Head of caudate nucleus (tissue), 42 donors: Measurements from ENCODE around the gene TBC1D12.
A peak's percentile ranks its signal among the peaks of the same experiment; 100 is the strongest.

Source experiments
- DNase-seq, 42 donors: peaks; one replicate each; pipeline versions ENCODE4 v3.0.0 to v3.0.0-alpha.2; 2020 to 2021; ENCODE audit warnings: mixed read lengths in 7 of 42
- intact Hi-C: fragments of 100-400 bp; cut with DNase I; formaldehyde crosslinking; loops from one replicate; pipeline ENCODE4 v1.15.0; 2022

TBC1D12 gene

DNA sequence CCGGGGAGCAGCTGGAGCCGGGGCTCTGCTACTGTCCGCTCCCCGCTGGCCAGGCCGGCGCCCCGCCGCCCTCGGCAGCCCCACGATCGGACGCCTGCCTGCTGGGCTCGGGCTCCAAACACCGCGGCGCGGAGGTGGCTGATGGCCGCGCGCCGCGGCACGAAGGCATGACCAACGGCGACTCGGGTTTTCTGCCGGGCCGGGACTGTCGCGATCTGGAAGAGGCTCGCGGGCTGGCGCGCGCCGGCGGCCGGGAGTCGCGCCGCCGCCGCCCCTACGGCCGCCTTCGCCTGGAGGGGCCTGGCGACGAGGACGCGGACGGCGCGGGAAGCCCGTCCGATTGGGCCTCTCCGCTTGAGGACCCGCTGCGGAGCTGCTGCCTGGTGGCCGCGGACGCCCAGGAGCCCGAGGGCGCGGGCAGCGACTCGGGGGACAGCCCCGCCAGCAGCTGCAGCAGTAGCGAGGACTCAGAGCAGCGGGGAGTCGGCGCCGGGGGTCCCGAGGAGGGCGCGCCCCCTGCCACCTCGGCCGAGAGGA lies 570 bp downstream of the TBC1D12 start:
- intact Hi-C loops: loop anchor here (2.0 to 5.0 kb wide), 2 partner anchors 39 to 40 kb away; partner anchors contain the start of gene NOC3L
- peak in 19 of 42 donors; percentile 14 to 55 (median 23) for DNase-seq

GRCh38 chr10:94403380-94404213 lies 1.3 kb downstream of the TBC1D12 start:
- DNase-seq: peak in 39 of 42 donors; percentile 17 to 73 (median 52)
- intact Hi-C loops: loop anchor here (2.0 to 5.0 kb wide), 2 partner anchors 39 to 41 kb away; partner anchors contain the start of gene NOC3L

DNA sequence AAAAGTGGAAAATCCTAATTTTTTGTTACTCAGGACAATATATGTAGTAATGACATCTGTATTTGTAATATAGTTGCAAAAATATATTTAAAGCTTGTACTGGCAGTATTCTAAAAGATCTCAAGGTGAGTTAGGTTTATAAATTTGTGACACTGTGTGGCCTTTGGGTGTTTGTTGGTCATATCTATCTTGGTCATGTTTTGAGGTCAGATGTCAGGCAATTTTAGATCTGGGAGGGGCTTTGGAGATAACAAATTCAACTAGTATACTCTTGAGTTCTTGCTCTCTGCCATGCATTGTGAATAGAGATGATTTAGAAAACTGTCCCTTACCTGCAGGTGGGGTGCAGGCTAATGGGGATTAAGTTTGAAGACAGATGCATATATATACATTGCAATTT lies 3.1 kb downstream of the TBC1D12 start:
- intact Hi-C loops: no loop called here

GRCh38 chr10:94407668-94408067 lies 5.3 kb downstream of the TBC1D12 start:
- no peak for DNase-seq
- intact Hi-C loops: no loop called here

More for the DNA sequence above, 3.1 kb downstream of the TBC1D12 start:
- no peak for DNase-seq

GRCh38 chr10:94409021-94409657 lies 6.8 kb downstream of the TBC1D12 start:
- DNase-seq: peak in 6 of 42 donors; percentile 25 to 58 (median 36)
- intact Hi-C loops: no loop called here

GRCh38 chr10:94411304-94411703 lies 9.0 kb downstream of the TBC1D12 start:
- intact Hi-C loops: no loop called here
- DNase-seq: no peak

DNA sequence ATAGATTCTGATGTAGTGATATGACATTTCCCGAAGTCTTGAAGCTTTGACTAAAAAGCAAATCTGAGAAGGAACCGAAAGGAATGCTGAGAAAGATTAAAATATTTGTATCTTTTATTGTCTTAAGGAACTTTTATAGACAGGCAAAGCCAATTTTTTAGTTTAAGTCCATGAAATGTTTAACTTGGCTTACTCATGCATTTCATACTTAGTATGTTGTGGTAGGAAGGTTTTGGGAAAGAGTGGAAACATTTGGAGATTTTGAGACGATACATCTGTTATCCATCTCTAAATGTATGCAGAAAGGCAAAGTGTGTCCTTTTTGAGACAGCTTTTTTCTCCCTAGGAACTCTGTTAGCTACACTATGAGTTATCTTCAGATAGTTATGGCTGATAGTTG lies 10.1 kb downstream of the TBC1D12 start:
- intact Hi-C loops: no loop called here
- DNase-seq: no peak

DNA sequence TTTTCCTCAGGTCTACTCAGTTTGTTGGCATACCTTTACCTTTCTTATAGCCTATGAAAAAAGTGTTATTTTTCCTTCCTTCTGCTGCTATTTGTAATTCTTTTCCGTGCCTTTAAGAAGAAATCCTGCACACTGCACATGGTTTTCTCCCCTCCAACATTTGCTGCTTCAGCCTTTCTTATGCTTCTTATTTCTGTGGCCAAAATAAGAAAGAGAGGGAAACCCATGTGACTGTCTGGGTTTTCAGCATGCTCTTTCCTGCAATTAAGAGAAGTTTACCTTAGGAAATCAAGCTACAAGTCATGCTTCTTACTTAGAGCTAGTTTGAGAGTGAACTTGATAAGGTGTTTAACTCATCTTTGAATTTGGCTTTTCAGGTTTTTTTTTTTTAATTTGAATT lies 11.0 kb downstream of the TBC1D12 start:
- DNase-seq: peak in 1 of 42 donors; percentile 22
- intact Hi-C loops: no loop called here

DNA sequence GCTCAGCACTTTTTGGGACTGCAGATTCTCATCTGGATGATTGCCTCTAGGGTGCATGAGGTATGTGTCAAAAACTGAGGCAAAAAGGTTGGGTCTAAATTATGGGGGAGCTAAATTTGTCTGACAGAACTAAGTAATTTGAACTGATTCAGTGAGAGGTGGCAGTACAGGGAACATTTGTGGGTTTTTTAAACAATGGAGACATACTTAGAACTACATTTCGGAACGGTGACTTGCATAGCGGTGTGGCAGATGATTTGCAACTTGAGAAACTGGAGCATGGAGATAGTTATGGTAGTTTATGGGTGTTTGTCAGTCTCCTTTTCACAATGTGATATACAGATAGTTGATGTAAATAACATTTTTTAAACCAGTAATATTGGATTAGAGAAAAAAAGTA lies 14.6 kb downstream of the TBC1D12 start:
- intact Hi-C loops: no loop called here
- peak in 10 of 42 donors; percentile 26 to 72 (median 36) for DNase-seq

- DNase-seq: no peak
- intact Hi-C loops: no loop called here
Measured at GRCh38 chr10:94417321-94417720, 15.0 kb downstream of the TBC1D12 start.

DNA sequence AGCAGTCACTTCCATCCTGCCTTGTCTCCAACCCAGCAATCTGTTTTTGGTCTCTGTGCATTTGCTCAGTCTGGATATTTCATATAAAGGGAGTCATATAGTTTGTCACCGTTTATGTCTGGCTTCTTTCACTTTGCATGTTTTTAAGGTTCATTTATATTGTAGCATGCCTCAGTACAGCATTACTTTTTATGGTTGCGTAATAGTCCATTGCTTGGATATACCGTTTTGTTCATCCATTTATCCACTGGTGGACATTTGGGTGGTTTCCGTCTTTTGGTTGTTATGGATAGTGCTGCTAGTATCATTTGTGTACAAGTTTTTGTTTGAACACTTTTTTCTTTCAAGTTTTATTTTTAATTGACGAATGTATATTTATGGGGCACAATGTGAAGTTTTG lies 18.2 kb downstream of the TBC1D12 start:
- intact Hi-C loops: no loop called here
- DNase-seq: no peak

GRCh38 chr10:94420998-94421528 lies 18.7 kb downstream of the TBC1D12 start:
- DNase-seq: no peak
- intact Hi-C loops: no loop called here

DNA sequence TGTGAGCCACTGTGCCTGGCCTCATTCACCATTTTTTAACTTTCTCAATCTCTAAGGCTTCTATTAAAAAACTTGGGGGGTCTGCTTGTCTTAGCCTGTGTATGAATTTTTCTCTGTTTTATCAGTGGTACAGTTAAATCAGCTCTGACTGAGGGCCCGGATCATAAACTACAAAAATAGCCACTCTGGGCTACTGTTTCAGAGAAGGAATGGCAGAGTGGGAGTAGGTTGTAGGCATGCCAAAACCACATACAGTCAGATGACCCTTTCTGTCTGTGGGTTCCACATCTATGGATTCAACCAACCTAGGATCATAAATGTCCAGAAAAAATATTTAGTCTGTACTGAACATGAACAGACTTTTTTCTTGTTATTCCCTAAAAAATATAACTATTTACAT lies 21.3 kb downstream of the TBC1D12 start:
- intact Hi-C loops: no loop called here
- DNase-seq: no peak

GRCh38 chr10:94424714-94425337 lies 22.5 kb downstream of the TBC1D12 start:
- DNase-seq: no peak
- intact Hi-C loops: no loop called here

GRCh38 chr10:94425942-94426341 lies 23.6 kb downstream of the TBC1D12 start:
- DNase-seq: no peak
- intact Hi-C loops: no loop called here

DNA sequence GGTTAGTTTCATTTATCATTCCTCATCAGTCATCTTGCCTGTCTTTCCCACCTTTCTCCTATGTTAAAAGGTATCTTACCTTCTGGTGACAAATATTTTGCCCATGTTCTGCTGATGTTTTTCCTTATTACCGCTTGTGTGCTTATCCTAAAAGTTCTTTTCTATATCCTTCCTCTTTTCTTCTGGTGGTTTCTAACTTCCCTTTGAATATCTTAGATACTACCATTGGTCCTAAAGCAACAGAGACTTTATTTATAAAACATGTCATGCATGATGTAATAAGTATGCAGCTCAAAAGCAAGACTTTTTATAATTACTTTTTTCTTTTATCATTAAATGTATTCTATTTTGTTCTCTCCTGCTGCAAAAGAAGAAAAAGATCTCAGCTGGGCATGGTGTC lies 24.8 kb downstream of the TBC1D12 start:
- intact Hi-C loops: no loop called here
- no peak for DNase-seq

DNA sequence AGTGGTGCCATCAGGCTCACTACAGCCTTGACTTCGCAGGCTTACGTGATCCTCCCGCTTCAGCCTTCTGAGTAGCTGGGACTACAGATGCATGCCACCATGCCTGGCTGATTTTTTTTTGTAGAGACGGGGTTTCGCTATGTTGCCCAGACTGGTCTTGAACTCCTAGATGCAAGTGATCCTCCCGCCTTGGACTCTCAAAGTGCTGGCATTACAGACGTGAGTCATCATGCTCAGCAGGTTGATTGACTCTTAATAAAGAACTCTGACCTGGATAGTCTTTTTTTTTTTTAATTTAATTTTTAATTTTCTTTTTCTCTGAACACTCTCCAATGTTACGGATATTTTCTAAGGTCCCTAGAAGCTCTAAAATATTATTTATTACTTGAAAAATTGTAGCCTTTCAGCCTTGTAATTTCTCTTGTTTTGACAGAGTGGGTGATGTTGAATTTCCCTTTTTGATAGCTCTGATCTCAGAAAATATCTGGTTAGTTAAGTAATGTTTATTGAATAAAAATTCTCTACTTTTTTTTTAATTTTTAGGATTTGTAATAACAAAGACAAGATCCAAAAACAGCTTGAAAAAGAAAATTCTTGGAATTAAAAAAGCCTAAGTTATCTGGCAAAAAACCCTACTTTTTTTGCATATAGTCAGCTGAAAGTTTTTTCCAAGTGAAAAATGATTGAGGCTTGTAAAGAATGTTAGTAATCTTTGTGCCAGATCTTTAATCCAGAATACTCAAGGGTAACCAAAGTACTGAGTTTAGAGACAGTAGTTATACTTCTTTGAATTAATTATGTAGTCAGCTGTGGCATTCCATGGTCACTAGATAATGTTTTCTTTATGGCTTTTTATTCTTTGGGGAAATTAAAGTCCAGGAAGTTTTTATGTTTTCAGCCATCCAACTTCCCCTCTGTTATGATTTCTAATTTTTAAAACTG lies 26.7 kb downstream of the TBC1D12 start:
- DNase-seq: no peak

GRCh38 chr10:94430701-94431100 lies 28.4 kb downstream of the TBC1D12 start:
- no peak for DNase-seq
- intact Hi-C loops: no loop called here

More for the DNA sequence above, 26.7 kb downstream of the TBC1D12 start:
- intact Hi-C loops: no loop called here
